Measurements from ENCODE around the gene TSKU.

The TSKU gene

GRCh38 chr11:76745561-76746207, 37.5 kb upstream of the TSKU start:
- DNase-seq (ENCODE audit: low read depth): no peak
- no peak overlapping the region for H3K4me3 ChIP-seq (ENCODE audit: low read length)
- TF ChIP-seq CTCF (IDR thresholded peaks at IDR 0.05; ENCODE audit: insufficient read depth, low read depth, low read length, missing control alignments): no peak

GRCh38 chr11:76747153-76747914, 35.8 kb upstream of the TSKU start:
- no peak for DNase-seq (ENCODE audit: low read depth)
- TF ChIP-seq CTCF (IDR thresholded peaks at IDR 0.05; ENCODE audit: insufficient read depth, low read depth, low read length, missing control alignments): no peak

GRCh38 chr11:76747915-76748860, 35.0 kb upstream of the TSKU start:
- TF ChIP-seq CTCF (IDR thresholded peaks at IDR 0.05; ENCODE audit: insufficient read depth, low read depth, low read length, missing control alignments): no peak
- H3K4me3 ChIP-seq (ENCODE audit: low read length): no peak overlapping the region

More at GRCh38 chr11:76747153-76747914, 35.8 kb upstream of the TSKU start:
- H3K4me3 ChIP-seq (ENCODE audit: low read length): no peak overlapping the region

GRCh38 chr11:76748948-76749347, 34.2 kb upstream of the TSKU start:
- TF ChIP-seq CTCF (IDR thresholded peaks at IDR 0.05; ENCODE audit: insufficient read depth, low read depth, low read length, missing control alignments): no peak
- H3K4me3 ChIP-seq (ENCODE audit: low read length): no peak overlapping the region
- no peak for DNase-seq (ENCODE audit: low read depth)

More at GRCh38 chr11:76747915-76748860, 35.0 kb upstream of the TSKU start:
- no peak for DNase-seq (ENCODE audit: low read depth)

GRCh38 chr11:76750067-76750466, 33.1 kb upstream of the TSKU start:
- no peak for TF ChIP-seq CTCF (IDR thresholded peaks at IDR 0.05; ENCODE audit: insufficient read depth, low read depth, low read length, missing control alignments)
- no peak for DNase-seq (ENCODE audit: low read depth)

GRCh38 chr11:76750746-76751145, 32.4 kb upstream of the TSKU start:
- no peak for DNase-seq (ENCODE audit: low read depth)
- TF ChIP-seq CTCF (IDR thresholded peaks at IDR 0.05; ENCODE audit: insufficient read depth, low read depth, low read length, missing control alignments): no peak
- H3K4me3 ChIP-seq (ENCODE audit: low read length): no peak overlapping the region

More at GRCh38 chr11:76750067-76750466, 33.1 kb upstream of the TSKU start:
- no peak overlapping the region for H3K4me3 ChIP-seq (ENCODE audit: low read length)

Data from epithelial cell of esophagus (primary cell).